Muscle of leg (tissue), 11 donors: ENCODE data around the gene ARMC9. TPM values are rescaled to one million over a fixed set of nuclear protein-coding genes. Genes with fewer than 3 reads are reported as not detected.

Source experiments
- DNase-seq: peaks from one replicate; pipeline ENCODE4 v3.0.0; 2013
- H3K27ac ChIP-seq: one replicate; pipeline ENCODE4 v1.5.1; 2013; ENCODE audit warnings: mild to moderate bottlenecking, low read length, control low read depth
- H3K27me3 ChIP-seq: one replicate; pipeline ENCODE4 v1.6.1; 2013; ENCODE audit warnings: low read length; ENCODE audit not compliant: control insufficient read depth, insufficient read depth
- H3K36me3 ChIP-seq: one replicate; pipeline ENCODE4 v1.6.1; 2013; ENCODE audit warnings: low read length; ENCODE audit not compliant: control insufficient read depth, insufficient read depth
- H3K4me1 ChIP-seq: one replicate; pipeline ENCODE4 v1.6.1; 2013; ENCODE audit warnings: low read length; ENCODE audit not compliant: control insufficient read depth, insufficient read depth
- H3K4me3 ChIP-seq: one replicate; pipeline ENCODE4 v1.5.1; 2013; ENCODE audit warnings: low read length, control low read depth
- H3K9me3 ChIP-seq: replicated peaks from 2 replicates; pipeline ENCODE4 v1.6.1; 2013; ENCODE audit warnings: low read depth, low read length; ENCODE audit not compliant: control insufficient read depth
- WGBS: methylation state at CpG from one replicate; pipeline ENCODE4 v1.1.5; 2013; ENCODE audit warnings: missing lambda C conversion rate; ENCODE audit not compliant: insufficient coverage; 5-methylcytosine and 5-hydroxymethylcytosine counted together
- polyA plus RNA-seq, 8 donors: library from polyadenylated mRNA; unstranded; fragments of 120-200 nt; gene quantifications; one replicate each; pipeline versions ENCODE4 v1.2.1 to v1.2.3, GENCODE V29; 2013; ENCODE audit warnings: inconsistent platforms in 1 of 8, low replicate concordance in 1 of 8; ENCODE audit not compliant: insufficient read length in 8 of 8, insufficient read depth in 1 of 8
- total RNA-seq: library from RNA; stranded (reverse); fragments of 120-200 nt; gene quantifications from one replicate; pipeline ENCODE4 v1.2.4, GENCODE V29; 2013

The ARMC9 gene
- total and polyA plus RNA-seq, 9 donors, result 3.6 to 9.4 (median 5.3) TPM

GRCh38 chr2:231181860-231182512, 16.4 kb upstream of the ARMC9 start:
- peak; percentile 58 for DNase-seq
- H3K4me3 ChIP-seq, result no peak overlapping the region
- H3K4me1 ChIP-seq, result no peaks in the 10 kb centered on the region
- no peaks in the 10 kb centered on the region for H3K27me3 ChIP-seq
- no peak overlapping the region for H3K27ac ChIP-seq
- H3K9me3 ChIP-seq, result no peaks in the 10 kb centered on the region
- WGBS, result 84% methylated on average over 6 of the region's 12 CpGs
- H3K36me3 ChIP-seq, result no peaks in the 10 kb centered on the region

- Histone ChIP-seq H3K27me3 (no peaks in the 10 kb centered on the region), H3K4me1 (no peaks in the 10 kb centered on the region), H3K27ac (no peak overlapping the region), H3K36me3 (no peaks in the 10 kb centered on the region), H3K4me3 (no peak overlapping the region), H3K9me3 (no peaks in the 10 kb centered on the region)
- WGBS, result 74% methylated on average over 5 of the region's 8 CpGs
- DNase-seq, result no peak
These were observed 15.9 kb upstream of the ARMC9 start for GRCh38 chr2:231182513-231182899.

GRCh38 chr2:231183851-231184250, 14.6 kb upstream of the ARMC9 start:
- Histone ChIP-seq H3K27ac (no peak overlapping the region), H3K4me1 (no peaks in the 10 kb centered on the region), H3K9me3 (no peaks in the 10 kb centered on the region), H3K27me3 (no peaks in the 10 kb centered on the region), H3K36me3 (no peaks in the 10 kb centered on the region), H3K4me3 (no peak overlapping the region)
- WGBS, result 98% methylated on average over 6 of the region's 8 CpGs
- DNase-seq, result no peak

- Histone ChIP-seq H3K27ac (no peak overlapping the region), H3K4me3 (no peak overlapping the region), H3K9me3 (no peaks in the 10 kb centered on the region), H3K4me1 (no peaks in the 10 kb centered on the region), H3K36me3 (no peaks in the 10 kb centered on the region), H3K27me3 (peaks cover 2% of the 10 kb centered on the region)
- DNase-seq, result no peak
- WGBS, result 86% methylated on average over 2 of the region's 4 CpGs
These were observed 14.1 kb upstream of the ARMC9 start for GRCh38 chr2:231184319-231184718.

- H3K27ac ChIP-seq, result no peak overlapping the region
- no peak for DNase-seq
These were observed 13.2 kb upstream of the ARMC9 start for GRCh38 chr2:231185050-231185725.

GRCh38 chr2:231185886-231186285, 12.5 kb upstream of the ARMC9 start:
- no peak for DNase-seq
- H3K9me3 ChIP-seq, result no peaks in the 10 kb centered on the region
- 84% methylated on average over 3 of the region's 4 CpGs for WGBS
- peaks cover 7% of the 10 kb centered on the region for H3K4me1 ChIP-seq
- no peaks in the 10 kb centered on the region for H3K36me3 ChIP-seq
- H3K4me3 ChIP-seq, result no peak overlapping the region
- H3K27ac ChIP-seq, result no peak overlapping the region
- H3K27me3 ChIP-seq, result peaks cover 15% of the 10 kb centered on the region

More at GRCh38 chr2:231185050-231185725, 13.2 kb upstream of the ARMC9 start:
- H3K4me3 ChIP-seq, result no peak overlapping the region
- H3K9me3 ChIP-seq, result no peaks in the 10 kb centered on the region
- 66% methylated on average over 5 of the region's 11 CpGs for WGBS
- H3K4me1 ChIP-seq, result peaks cover under 1% of the 10 kb centered on the region
- H3K27me3 ChIP-seq, result peaks cover 8% of the 10 kb centered on the region
- no peaks in the 10 kb centered on the region for H3K36me3 ChIP-seq

GRCh38 chr2:231186325-231186724, 12.1 kb upstream of the ARMC9 start:
- WGBS, result 73% methylated on average over 4 of the region's 7 CpGs
- Histone ChIP-seq H3K4me3 (no peak overlapping the region), H3K4me1 (peaks cover 9% of the 10 kb centered on the region), H3K27me3 (peaks cover 17% of the 10 kb centered on the region), H3K36me3 (no peaks in the 10 kb centered on the region), H3K27ac (no peak overlapping the region), H3K9me3 (no peaks in the 10 kb centered on the region)
- DNase-seq, result no peak

GRCh38 chr2:231187736-231188505, 10.5 kb upstream of the ARMC9 start:
- Histone ChIP-seq H3K27ac (no peak overlapping the region), H3K36me3 (no peaks in the 10 kb centered on the region), H3K27me3 (peaks cover 20% of the 10 kb centered on the region), H3K4me3 (no peak overlapping the region), H3K4me1 (peaks cover 17% of the 10 kb centered on the region), H3K9me3 (no peaks in the 10 kb centered on the region)
- DNase-seq, result no peak
- no CpG with 5 or more reads among the region's 18 CpGs for WGBS

- DNase-seq, result no peak
- no peaks in the 10 kb centered on the region for H3K9me3 ChIP-seq
- H3K4me1 ChIP-seq, result peaks cover 17% of the 10 kb centered on the region
- 85% methylated on average over 2 of the region's 6 CpGs for WGBS
- H3K27me3 ChIP-seq, result peaks cover 20% of the 10 kb centered on the region
- H3K4me3 ChIP-seq, result no peak overlapping the region
- H3K36me3 ChIP-seq, result no peaks in the 10 kb centered on the region
- H3K27ac ChIP-seq, result no peak overlapping the region
These were observed 9.8 kb upstream of the ARMC9 start for GRCh38 chr2:231188506-231189170.

- Histone ChIP-seq H3K27ac (no peak overlapping the region), H3K9me3 (no peaks in the 10 kb centered on the region), H3K4me1 (peaks cover 17% of the 10 kb centered on the region), H3K36me3 (no peaks in the 10 kb centered on the region), H3K4me3 (no peak overlapping the region), H3K27me3 (peaks cover 20% of the 10 kb centered on the region)
- WGBS, result 91% methylated on average over 8 of the region's 8 CpGs
- DNase-seq, result no peak
These were observed 9.3 kb upstream of the ARMC9 start for GRCh38 chr2:231189171-231189530.
